HFFc6 (cell line): ENCODE results near the gene LPAR3. TPM values are rescaled to one million over a fixed set of nuclear protein-coding genes. Genes with fewer than 3 reads are reported as not detected.
A peak's percentile ranks its signal among the peaks of the same experiment; 100 is the strongest.

Experiments used
- DNase-seq: peaks from one replicate; pipeline ENCODE4 v3.0.0-alpha.2; 2018
- H3K27ac Mint-ChIP-seq: 2 replicates; pipeline ENCODE4 v1.8.0; 2020; ENCODE audit warnings: mild to moderate bottlenecking, mixed read lengths
- H3K27me3 Mint-ChIP-seq: 2 replicates; pipeline ENCODE4 v1.8.0; 2021; ENCODE audit warnings: mild to moderate bottlenecking, moderate library complexity, mixed read lengths; ENCODE audit not compliant: insufficient read depth
- H3K36me3 Mint-ChIP-seq: 2 replicates; pipeline ENCODE4 v1.8.0; 2021; ENCODE audit warnings: low read depth, mixed read lengths
- H3K4me1 Mint-ChIP-seq: 2 replicates; pipeline ENCODE4 v1.8.0; 2020; ENCODE audit warnings: low read depth, mixed read lengths
- H3K4me3 Mint-ChIP-seq: 2 replicates; pipeline ENCODE4 v1.8.0; 2020; ENCODE audit warnings: mild to moderate bottlenecking, moderate library complexity, mixed read lengths
- H3K9me3 Mint-ChIP-seq: 2 replicates; pipeline ENCODE4 v1.8.0; 2020; ENCODE audit warnings: mild to moderate bottlenecking, mixed read lengths
- long read RNA-seq: library from polyadenylated mRNA; unstranded; transcript quantifications from one replicate; pipeline ENCODE4 v2.0.0, GENCODE V29; 2019
- total RNA-seq, 6 experiments: library from RNA; stranded (reverse); fragmentation: NEBNext Ultra II Directional; extraction: Animal tissue kit (Norgen Biotek cat#: 25700); gene quantifications; 2 replicates in 1 of 6; 3 replicates in 5 of 6; pipeline ENCODE4 v1.2.3, GENCODE V29; 2021
- TF ChIP-seq, protein P1 (sequence below): fragments of 200-600 bp; sonication (generic); IDR thresholded peaks from 2 replicates; pipeline ENCODE4 v1.5.0; 2021; ENCODE audit warnings: antibody characterized with exemption, mild to moderate bottlenecking

LPAR3 gene, protein sequence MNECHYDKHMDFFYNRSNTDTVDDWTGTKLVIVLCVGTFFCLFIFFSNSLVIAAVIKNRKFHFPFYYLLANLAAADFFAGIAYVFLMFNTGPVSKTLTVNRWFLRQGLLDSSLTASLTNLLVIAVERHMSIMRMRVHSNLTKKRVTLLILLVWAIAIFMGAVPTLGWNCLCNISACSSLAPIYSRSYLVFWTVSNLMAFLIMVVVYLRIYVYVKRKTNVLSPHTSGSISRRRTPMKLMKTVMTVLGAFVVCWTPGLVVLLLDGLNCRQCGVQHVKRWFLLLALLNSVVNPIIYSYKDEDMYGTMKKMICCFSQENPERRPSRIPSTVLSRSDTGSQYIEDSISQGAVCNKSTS
- 1 to 10 TPM in 5 of 6 experiments, under 1 TPM in 1; 0.28 to 3.1 (median 2.0) TPM for total RNA-seq
- long read RNA-seq, partial matches to known transcripts: 0 of 1 reads
- long read RNA-seq, other reads (novel, unspliced or antisense): 0 of 1 reads

DNA sequence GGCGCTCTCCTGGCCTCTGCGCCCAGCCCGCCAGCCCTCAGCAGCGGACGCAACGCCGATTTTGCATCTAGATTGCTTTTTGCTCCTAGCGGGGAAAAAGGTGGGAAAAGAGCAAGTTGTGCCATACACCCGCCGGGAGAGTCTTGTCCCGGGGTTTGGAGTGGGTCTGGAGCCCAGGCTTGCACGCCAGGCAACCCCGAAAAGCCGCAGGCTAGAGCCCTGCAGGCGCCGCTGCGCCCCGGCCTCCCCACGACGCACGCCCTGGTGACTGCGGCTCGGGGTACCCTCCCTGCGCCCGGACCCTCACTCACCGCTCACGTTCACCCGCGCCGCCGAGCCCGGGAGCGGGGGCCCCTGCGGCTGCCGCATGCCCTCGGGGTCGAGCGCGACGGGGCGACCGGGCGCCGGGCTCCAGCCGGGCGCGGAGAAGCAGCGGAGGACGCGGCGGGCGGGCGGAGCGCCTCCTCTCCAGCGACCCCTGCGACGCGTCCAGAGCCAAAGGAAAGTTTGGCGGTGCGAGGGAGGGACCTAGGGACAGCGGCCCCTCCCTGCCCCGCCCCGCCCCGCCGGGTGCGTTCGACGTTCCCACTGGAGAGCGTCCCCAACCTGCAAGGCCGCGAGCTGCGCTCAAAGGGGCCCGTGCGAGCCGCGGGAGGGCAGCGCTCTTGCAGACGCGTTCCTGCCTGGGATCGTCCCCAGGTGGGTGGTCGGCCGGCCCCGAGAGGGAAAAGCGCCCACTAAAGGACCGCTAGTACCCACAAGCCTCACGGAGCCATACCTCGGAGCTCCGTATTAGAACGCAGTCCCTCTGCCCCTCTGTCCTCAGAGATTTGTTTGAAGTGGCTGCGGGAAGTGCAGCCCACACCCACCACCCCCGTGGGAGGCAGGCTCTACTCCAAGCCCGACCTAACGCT is at the start of gene LPAR3:
Gene LPAR3 (minus strand): TSS at position 502 of the 914 bp plus-strand sequence. CDS start 27,086 bp downstream, outside the sequence.
- H3K27ac Mint-ChIP-seq: no peak within 1 kb of the TSS
- peaks cover 31% of the 10 kb centered on the region for H3K27me3 Mint-ChIP-seq
- H3K4me1 Mint-ChIP-seq: no peaks in the 10 kb centered on the region; the same call in 1 of the 2 replicates
- no peak for DNase-seq
- TF ChIP-seq, protein P1, sequence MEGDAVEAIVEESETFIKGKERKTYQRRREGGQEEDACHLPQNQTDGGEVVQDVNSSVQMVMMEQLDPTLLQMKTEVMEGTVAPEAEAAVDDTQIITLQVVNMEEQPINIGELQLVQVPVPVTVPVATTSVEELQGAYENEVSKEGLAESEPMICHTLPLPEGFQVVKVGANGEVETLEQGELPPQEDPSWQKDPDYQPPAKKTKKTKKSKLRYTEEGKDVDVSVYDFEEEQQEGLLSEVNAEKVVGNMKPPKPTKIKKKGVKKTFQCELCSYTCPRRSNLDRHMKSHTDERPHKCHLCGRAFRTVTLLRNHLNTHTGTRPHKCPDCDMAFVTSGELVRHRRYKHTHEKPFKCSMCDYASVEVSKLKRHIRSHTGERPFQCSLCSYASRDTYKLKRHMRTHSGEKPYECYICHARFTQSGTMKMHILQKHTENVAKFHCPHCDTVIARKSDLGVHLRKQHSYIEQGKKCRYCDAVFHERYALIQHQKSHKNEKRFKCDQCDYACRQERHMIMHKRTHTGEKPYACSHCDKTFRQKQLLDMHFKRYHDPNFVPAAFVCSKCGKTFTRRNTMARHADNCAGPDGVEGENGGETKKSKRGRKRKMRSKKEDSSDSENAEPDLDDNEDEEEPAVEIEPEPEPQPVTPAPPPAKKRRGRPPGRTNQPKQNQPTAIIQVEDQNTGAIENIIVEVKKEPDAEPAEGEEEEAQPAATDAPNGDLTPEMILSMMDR: no peak
- H3K9me3 Mint-ChIP-seq: no peaks in the 10 kb centered on the region
- H3K36me3 Mint-ChIP-seq: no peaks in the 10 kb centered on the region; the same call in 1 of the 2 replicates
- peak within 1 kb of the TSS; percentile 77 for H3K4me3 Mint-ChIP-seq

DNA sequence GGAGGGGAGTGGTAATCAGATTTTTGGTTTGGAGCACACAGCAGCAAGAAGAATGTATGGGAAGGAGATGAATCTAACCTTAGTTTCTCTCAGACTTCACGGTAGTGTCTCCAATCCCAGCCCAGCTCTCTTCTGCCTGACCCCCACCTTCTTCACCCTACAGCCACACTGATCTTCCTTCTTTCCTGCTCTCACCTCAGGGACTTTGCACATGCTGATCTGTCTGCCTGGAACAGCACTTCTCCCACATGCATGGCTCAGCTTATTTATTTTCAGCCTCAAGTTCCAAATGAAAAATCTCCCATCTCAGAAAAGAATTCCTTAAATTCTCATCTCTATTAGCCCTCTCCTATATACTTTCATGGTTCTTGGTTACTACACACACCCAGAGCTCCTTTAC is 48.8 kb upstream of the LPAR3 start:
- H3K27me3 Mint-ChIP-seq: no peaks in the 10 kb centered on the region; the same call in 1 of the 2 replicates
- H3K4me1 Mint-ChIP-seq: peaks cover 49% of the 10 kb centered on the region
- H3K4me3 Mint-ChIP-seq: no peak overlapping the region
- no peaks in the 10 kb centered on the region for H3K9me3 Mint-ChIP-seq
- TF ChIP-seq, protein P1: no peak
- H3K36me3 Mint-ChIP-seq: no peaks in the 10 kb centered on the region
- DNase-seq: no peak
- H3K27ac Mint-ChIP-seq: no peak overlapping the region

DNA sequence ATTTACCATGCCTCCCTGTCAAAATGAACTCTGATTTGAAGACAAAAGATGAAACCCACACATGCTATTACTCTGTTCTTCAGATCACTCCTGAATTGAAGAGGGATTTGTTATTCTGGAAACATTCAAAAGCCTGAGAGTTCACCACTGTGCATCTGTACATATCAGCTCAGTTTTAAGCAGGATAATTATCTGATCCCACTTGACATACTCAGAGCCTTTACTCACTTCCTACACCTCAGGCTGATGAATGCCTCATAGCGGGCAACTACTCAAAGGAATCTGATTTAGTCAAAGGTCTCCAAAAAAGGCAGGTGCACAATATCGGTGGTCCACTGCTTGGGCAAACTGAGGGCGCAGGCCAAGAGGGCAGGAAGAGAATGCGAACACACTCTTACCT is 47.5 kb upstream of the LPAR3 start:
- TF ChIP-seq, protein P1: no peak
- Mint-ChIP-seq H3K9me3 (no peaks in the 10 kb centered on the region), H3K27ac (no peak overlapping the region), H3K4me3 (no peak overlapping the region), H3K27me3 (no peaks in the 10 kb centered on the region; the same call in 1 of the 2 replicates), H3K4me1 (peaks cover 35% of the 10 kb centered on the region), H3K36me3 (no peaks in the 10 kb centered on the region)
- no peak for DNase-seq

DNA sequence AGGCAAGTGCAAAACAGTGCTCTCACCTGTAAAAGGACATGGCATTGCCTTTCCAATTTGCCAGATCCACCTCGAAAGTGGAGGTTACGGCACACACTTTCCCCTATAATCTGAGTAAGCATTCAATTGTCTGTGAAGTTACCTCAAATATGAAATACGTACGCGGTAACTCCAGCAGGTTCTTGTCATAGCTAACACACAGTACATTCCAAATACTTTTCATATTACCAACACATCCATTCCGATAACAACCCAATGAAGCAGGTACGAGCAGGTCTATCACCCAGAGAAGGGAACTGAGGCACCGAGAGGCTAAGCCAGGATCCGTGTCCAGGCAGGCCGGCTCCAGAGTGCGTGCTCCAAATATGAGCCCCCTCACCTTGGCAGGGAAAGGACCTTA is 46.8 kb upstream of the LPAR3 start:
- TF ChIP-seq, protein P1: no peak
- Mint-ChIP-seq H3K4me3 (peak overlapping the region; percentile 16; the same call in 1 of the 2 replicates), H3K36me3 (no peaks in the 10 kb centered on the region), H3K27ac (no peak overlapping the region), H3K9me3 (no peaks in the 10 kb centered on the region), H3K4me1 (peaks cover 29% of the 10 kb centered on the region), H3K27me3 (no peaks in the 10 kb centered on the region; the same call in 1 of the 2 replicates)
- DNase-seq: no peak

DNA sequence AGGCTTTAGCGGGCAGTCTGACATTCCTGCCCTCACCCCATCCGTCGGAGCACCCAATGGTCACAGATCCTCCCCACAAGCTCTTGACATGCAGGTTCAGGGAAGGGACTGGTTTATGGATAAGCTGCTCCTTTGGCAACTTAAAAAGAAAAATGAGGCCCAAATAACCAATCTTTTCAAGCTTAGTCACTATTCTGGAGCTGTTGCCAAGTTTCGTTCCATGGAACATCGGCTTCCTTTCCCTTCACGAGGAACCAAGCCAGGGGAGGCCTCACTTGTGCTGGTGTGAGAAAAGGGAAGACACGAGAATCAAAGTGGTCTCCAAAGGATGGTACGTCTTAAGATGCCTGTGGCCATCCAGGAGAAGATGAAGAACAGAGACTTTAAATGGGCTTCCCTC is 46.1 kb upstream of the LPAR3 start:
- TF ChIP-seq, protein P1: no peak
- Mint-ChIP-seq H3K9me3 (no peaks in the 10 kb centered on the region), H3K27ac (peak overlapping the region; percentile 38), H3K27me3 (no peaks in the 10 kb centered on the region; the same call in 1 of the 2 replicates), H3K36me3 (no peaks in the 10 kb centered on the region), H3K4me3 (no peak overlapping the region), H3K4me1 (peaks cover 29% of the 10 kb centered on the region)
- no peak for DNase-seq
